Esophagus muscularis mucosa (tissue), 4 donors: ENCODE data around the gene ZNF91.

Source experiments
- CTCF ChIP-seq, 3 experiments: fragments of 200-600 bp in 2 of 3; fragments of 450-650 bp in 1 of 3; sonication (generic) in 2 of 3; IDR thresholded peaks; one replicate each; pipeline ENCODE4 v1.5.1; 2017 to 2019; ENCODE audit warnings: antibody characterized with exemption in 3 of 3, mild to moderate bottlenecking in 2 of 3, moderate library complexity in 1 of 3
- EP300 ChIP-seq: sonication (generic); formaldehyde crosslinking; IDR thresholded peaks from one replicate; pipeline ENCODE4 v1.6.1; 2017; ENCODE audit warnings: antibody characterized with exemption
- POLR2A ChIP-seq: fragments of 450-650 bp; IDR thresholded peaks from one replicate; pipeline ENCODE4 v1.6.1; 2017; ENCODE audit warnings: antibody characterized with exemption, moderate library complexity, mild to moderate bottlenecking, low read depth
- POLR2AphosphoS5 ChIP-seq, 2 donors: sonication (generic); formaldehyde crosslinking; IDR thresholded peaks; one replicate each; pipeline ENCODE4 v1.6.1; 2017; ENCODE audit warnings: antibody characterized with exemption in 2 of 2

GRCh38 chr19:23406091-23406490 lies 10.8 kb upstream of the ZNF91 start:
- no peak for TF ChIP-seq CTCF (IDR thresholded peaks at IDR 0.05)
- no peak for TF ChIP-seq POLR2AphosphoS5 (IDR thresholded peaks at IDR 0.05)
- TF ChIP-seq POLR2A: no peak
- TF ChIP-seq EP300: no peak
